HT-29 (cell line): ENCODE measurements around the gene NOP14. TPM values are rescaled to one million over a fixed set of nuclear protein-coding genes. Genes with fewer than 3 reads are reported as not detected.
"Not testable (repeated sequence)": the region's sequence is repeated elsewhere in the genome, so short reads cannot be mapped to it uniquely, and the experiment has no call there.

Experiments
- DNase-seq: peaks from one replicate; pipeline ENCODE4 v3.0.0-alpha.2; 2015; ENCODE audit warnings: low spot score
- total RNA-seq: library from RNA; depleted of rRNA; stranded (reverse); fragments of >200 nt; shearing (Covaris generic); gene quantifications from 2 replicates; pipeline ENCODE4 v1.2.3, GENCODE V29; 2014

NOP14 gene
- total RNA-seq, 1 experiment from 2014 or later, result 26.2 TPM

GRCh38 chr4:2931512-2932301, 31.5 kb downstream of the NOP14 start:
- DNase-seq, result no peak

- DNase-seq, result peak; percentile 16
Measured at GRCh38 chr4:2930758-2931511, 32.3 kb downstream of the NOP14 start.

GRCh38 chr4:2930135-2930757, 33.0 kb downstream of the NOP14 start:
- peak; percentile 18 for DNase-seq

GRCh38 chr4:2929469-2929868, 33.7 kb downstream of the NOP14 start:
- DNase-seq, result no peak

GRCh38 chr4:2928242-2929176, 34.7 kb downstream of the NOP14 start:
- DNase-seq, result no peak

GRCh38 chr4:2927696-2928075, 35.5 kb downstream of the NOP14 start:
- DNase-seq, result no peak

- no peak for DNase-seq
Measured at GRCh38 chr4:2927016-2927695, 36.0 kb downstream of the NOP14 start.

- no peak for DNase-seq
Measured at GRCh38 chr4:2925931-2926860, 37.0 kb downstream of the NOP14 start.

- DNase-seq, result no peak
Measured at GRCh38 chr4:2925496-2925895, 37.7 kb downstream of the NOP14 start.

- DNase-seq, result peak; percentile 42
Measured at GRCh38 chr4:2924765-2925301, 38.4 kb downstream of the NOP14 start.

GRCh38 chr4:2924286-2924685, 38.9 kb downstream of the NOP14 start:
- no peak for DNase-seq

GRCh38 chr4:2923668-2924173, 39.5 kb downstream of the NOP14 start:
- no peak for DNase-seq

- peak; percentile 52 for DNase-seq
Measured at GRCh38 chr4:2923141-2923551, 40.1 kb downstream of the NOP14 start.

GRCh38 chr4:2922453-2923101, 40.6 kb downstream of the NOP14 start:
- DNase-seq, result peak; percentile 89

- not testable (repeated sequence) for DNase-seq
Measured at GRCh38 chr4:2918714-2919113, 44.5 kb downstream of the NOP14 start.

GRCh38 chr4:2918300-2918699, 44.9 kb downstream of the NOP14 start:
- DNase-seq, result not testable (repeated sequence)

GRCh38 chr4:2916696-2917095, 46.5 kb downstream of the NOP14 start:
- not testable (repeated sequence) for DNase-seq

- DNase-seq, result no peak
Measured at GRCh38 chr4:2915789-2916188, 47.4 kb downstream of the NOP14 start.
